SKM-1 (cell line): ENCODE measurements around the gene KRTAP17-1.
"Not testable (repeated sequence)": the region's sequence is repeated elsewhere in the genome, so short reads cannot be mapped to it uniquely, and the experiment has no call there.

ENCODE experiments used
- DNase-seq: peaks from one replicate; lab custom pipeline; 2025; ENCODE audit not compliant: unreplicated experiment; lab: John Stamatoyannopoulos, UW

The KRTAP17-1 gene, protein sequence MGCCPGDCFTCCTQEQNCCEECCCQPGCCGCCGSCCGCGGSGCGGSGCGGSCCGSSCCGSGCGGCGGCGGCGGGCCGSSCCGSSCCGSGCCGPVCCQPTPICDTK

DNA sequence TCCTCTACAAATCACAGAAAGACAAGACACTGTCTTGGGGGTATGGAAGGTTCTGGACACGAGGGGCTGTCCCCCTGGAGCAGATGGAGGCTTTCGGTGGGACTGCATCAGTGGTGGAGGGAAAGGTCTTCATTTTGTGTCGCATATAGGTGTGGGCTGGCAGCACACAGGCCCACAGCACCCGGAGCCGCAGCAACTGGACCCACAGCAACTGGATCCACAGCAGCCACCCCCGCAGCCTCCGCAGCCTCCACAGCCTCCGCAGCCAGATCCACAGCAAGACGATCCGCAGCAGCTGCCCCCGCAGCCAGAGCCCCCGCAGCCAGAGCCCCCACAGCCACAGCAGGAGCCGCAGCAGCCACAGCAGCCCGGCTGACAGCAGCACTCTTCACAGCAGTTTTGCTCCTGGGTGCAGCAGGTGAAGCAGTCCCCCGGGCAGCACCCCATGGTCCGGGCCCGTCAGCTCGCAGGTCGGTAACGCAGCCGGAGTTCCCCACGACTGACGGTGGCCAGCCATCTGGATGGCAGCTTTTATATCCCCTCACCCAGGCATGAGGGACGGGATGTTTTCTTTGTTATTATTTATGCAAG, at the start of gene KRTAP17-1:
TSS of gene KRTAP17-1 (minus strand) at position 507 of the 591 bp plus-strand sequence. CDS start at position 447, 60 bp downstream.
- DNase-seq: no peak

DNA sequence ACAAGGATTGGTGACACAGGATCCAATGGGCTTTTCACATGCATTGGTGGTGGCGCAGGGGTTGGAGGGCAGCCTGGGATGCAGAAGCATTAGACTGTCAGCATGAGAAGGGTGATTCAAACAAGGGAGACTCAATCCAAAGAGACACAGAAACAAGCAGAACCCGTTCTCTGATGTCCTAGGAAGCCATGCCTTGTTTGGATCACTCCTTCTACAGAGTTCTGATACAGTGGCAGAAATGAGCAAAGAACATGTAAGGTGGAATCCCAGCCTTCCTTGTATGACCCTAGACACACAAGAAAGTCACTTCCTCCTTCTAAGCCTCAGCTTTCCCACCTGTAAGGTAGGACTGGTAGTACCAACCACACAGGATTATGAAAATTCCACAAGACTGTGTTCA, 48.4 kb upstream of the KRTAP17-1 start:
- no peak for DNase-seq

DNA sequence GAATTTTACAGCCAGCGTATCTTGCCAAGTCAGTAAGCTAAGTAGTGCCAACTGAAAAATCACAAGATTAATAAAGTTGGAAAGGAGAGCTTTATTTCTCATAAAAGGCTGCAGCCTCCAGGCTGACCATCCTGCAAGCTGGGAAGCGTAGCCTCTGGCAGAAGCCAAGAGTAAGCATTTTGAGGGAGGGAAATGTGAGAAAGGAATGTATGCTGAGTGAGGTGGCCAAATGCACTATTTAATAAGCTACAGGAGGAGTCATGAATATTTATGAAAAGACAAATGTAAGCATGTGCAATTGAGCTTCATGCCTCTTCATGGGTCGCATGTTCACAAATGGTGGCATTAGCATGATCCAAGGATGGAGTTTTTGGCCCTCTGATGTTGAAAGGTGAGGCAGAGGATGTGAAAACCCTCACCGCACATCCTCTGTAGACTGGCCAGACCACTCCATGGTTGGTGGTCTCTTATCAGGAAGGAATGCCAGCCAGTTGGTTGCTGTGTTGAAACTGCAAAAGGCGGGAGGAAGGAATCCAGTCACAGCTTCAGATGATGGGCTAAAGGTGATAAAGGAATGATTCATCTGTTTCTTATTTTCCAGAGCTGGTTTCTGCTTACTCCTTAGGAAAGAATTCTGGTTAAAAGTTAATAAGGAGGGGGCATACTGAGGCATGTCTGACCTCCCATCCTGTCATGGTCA, 44.9 kb upstream of the KRTAP17-1 start:
- DNase-seq: no peak

DNA sequence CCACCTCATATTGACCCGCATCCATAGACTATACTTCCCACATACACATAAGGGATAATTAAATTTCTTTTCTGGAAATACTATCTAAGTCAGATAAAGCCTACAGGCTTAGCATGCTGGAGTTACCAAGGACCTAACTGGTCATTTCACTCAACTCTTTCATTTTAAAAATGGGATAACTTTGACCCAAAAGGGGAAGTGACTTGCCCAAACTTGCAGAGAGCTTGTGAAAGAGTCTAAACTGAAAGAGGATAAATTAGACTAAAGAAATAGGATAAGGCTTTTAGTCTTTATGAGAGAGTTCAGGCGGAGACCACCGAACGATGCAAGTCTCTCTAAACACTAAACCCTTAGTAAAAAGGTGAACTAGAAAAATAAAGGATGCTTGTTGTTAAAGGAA, 39.0 kb upstream of the KRTAP17-1 start:
- peak; percentile 55 for DNase-seq

DNA sequence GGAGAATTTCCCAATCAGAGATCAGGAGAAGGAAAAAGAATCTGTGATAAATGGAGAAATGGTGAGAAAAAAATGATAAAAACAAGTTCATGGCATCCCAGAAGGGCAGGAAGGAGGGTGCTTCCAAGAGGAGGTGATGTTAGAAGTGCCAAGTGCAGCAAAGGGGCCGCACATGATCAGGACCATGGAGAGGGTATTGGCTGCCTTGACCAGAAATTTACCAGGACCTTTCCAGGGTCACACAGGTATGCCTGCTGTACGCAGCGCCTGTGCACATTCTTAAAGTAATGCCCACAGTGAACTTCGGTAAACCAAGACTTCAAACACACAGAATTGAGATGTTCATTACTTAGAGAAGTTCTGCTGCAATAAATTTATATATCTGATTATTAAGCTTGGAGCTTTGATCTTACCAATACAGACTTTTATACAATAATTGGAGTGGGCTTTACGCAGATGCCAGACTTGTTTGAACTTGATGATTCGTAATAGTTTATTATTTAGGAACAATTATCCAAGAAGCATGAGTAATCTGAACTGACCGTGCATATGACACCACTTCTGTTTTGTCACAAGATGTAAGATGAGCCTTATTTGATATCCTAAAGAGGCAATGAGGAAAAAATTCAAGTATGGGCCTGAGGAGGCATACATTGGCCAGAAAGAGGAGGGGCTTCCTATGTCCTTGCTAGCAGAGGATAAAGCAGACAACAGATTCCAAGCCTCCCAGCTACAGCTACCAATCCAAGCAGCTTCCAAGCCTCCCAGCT, 37.3 kb upstream of the KRTAP17-1 start:
- DNase-seq: no peak

DNA sequence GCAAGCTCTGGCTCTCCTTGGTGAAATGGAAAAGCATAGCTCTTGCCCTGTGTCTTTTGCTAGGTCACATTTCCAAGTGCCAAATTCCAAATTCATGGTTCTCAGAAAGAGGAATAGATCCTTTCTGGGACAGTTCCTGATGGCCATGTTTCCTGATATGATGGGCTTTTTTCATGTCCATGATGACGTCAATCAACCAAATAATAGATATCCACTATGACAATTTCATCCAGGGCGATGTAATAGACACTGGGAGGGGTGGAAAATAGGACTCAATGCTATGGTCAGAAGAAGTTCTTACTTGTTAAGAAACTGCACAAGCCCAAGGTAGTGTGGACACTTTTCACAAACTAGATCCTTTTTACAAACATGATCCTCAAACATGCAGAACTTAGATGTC, 35.7 kb upstream of the KRTAP17-1 start:
- DNase-seq: no peak

DNA sequence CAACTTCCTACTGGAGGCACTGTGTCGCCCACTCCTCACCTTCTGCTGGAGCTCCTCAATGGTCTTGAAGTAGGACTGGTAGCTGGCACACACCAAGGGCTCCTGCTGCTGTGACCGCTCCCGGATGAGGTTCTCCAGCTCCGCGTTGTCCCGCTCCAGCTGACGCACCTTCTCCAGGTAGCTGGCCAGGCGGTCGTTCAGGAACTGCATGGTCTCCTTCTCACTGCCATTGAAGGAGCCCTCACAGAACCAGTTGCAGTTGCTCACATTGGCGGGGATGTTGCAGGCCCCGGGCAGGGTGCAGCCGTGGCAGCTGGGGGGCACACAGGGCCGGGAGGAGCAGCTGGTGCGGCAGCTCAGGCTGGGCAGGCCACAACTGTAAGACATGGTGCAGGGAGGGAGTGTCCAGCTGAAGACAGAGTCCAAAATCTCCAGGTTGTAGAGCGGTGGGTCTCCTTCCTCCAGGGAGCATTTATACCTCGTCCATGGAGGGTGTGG, 34.9 kb upstream of the KRTAP17-1 start, which contains the start of gene KRT33A:
TSS of gene KRT33A (minus strand) at position 448 of the 498 bp plus-strand sequence. CDS start at position 387, 61 bp downstream.
- not testable (repeated sequence) for DNase-seq

DNA sequence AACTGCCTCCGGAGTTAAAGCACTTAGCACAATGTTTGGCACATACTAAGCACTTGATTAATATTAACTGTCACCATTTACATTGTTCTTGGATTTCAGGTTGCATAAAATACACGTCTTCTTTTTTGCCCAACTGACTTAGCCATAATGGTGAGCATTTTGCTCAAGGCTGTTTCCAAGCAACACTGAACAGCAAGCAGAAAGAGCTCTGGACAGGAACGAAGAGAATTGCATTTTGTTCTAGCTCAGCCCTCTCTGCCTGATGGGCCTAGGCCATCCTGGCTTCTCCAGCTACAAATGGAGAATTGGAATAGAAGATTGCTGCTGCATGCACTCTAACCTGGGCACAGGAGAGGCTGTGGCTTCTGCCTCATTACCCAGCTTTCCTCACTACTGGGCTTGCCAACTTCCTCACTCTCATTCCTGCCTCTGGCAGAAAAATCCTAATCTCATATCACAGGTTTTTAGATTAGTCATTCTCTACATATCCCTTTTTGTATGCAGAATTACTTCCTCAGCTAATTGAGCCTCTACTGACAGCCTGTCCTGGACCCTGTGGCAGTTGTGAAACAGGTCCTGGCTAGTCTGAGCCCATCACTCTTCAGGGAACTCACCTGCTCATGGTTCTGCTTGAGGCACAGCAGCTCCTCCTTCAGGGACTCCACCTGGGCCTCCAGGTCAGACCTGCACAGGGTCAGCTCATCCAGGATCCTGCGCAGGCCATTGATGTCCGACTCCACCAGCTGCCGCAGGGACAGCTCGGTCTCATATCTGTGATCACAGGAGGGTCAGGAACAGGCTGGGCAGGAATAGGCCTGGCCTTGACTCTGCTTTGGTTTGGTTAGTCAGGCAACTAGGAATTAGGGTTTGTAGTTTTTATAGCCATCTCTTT, 32.6 kb upstream of the KRTAP17-1 start:
- DNase-seq: no peak

DNA sequence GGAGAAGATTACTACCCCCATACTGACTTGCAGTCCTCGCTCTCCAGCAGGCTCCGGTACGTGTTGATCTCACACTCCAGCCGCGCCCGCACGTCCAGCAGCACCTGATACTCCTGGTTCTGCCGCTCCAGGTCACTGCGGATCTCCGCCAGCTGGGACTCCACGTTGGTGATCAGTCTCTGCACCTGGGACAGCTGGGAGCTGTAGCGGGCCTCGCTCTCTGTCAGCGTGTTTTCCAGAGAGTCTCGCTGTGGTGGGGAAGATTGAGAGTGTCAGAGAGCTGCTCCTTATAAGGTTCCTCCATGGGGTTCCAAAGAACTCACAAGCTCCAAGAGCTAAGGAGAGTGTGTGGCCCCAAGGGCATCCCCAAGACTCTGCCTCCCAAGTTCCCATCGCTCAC, 30.9 kb upstream of the KRTAP17-1 start:
- not testable (repeated sequence) for DNase-seq

DNA sequence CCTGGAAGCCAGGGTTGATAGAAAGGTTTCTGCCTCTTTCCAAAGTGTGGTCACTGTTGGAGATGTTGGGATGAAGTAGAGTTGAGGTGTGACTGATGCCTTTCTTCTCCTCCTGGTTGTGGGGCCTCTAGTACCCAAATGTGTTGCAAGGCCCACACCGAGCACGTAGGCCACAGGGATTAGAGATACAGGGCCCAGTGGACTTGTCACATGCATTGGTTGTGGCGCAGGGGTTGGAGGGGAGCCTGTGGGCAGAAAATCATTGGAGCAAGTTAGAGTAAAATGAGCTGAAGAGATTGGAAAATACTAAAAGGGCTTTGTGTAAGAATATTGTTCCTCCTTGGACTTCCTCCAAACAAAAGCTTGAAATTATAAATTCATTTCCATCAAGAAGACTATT, 30.5 kb upstream of the KRTAP17-1 start:
- no peak for DNase-seq

DNA sequence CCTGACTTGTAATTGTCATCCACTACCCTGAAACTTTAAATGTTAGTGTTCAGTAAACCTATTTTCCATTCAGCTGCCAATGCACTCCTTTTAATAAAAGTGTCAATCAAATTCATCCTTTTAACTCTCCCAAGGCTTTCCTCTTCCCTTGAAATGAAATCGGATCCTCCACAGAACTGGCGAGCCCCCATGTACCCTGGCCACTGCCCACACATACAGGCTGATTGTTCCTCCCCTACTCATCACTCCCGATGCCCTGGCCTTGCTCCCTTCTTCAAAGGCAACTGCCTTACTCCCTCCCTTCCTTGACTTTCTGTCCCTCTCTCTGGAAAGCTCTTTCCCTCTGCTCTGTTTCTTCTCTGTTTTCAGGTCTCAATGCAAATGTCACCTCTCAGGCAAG, 27.5 kb upstream of the KRTAP17-1 start:
- DNase-seq: no peak

DNA sequence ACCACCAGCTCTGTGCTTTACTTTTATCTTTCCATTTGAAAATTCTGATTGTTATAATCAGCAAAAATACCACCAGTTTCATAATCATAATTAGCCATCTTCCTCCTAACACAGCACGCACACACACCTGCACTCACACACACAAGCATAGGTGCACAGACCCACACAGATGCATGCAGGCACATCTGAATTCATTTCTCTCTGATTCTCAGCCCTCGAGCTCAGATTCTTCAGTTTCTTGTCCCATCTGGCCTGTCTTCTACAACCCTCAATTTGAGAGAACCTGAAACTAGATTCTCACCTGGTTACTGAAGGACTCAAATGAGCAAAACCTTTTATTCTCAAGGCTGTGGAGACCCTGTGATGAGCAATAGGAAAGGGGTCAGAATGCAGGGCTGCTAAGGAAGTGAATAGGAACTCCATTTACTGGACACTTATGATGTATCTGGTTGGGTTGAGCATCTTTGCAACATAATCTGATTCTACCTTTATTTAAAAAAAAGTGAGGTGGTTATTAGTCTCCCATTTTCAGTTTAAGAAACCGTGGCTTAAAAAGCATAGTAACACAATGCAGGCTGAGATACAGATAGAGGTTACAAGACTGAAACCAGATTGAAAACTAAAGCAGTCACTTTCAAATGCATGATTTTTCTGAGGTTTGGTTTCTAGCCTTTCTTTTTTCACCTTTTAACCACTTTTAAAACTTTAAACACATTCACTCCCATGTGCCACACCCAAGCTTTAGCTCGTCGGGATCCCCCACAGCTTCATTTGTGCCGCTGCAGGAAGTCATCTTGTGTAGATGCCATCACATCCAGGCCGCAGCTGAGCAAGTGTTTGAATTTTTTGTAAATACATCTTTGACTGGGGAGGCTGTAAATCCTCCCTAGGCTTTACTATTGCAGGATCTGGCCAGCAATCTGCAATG, 25.7 kb upstream of the KRTAP17-1 start:
- no peak for DNase-seq

DNA sequence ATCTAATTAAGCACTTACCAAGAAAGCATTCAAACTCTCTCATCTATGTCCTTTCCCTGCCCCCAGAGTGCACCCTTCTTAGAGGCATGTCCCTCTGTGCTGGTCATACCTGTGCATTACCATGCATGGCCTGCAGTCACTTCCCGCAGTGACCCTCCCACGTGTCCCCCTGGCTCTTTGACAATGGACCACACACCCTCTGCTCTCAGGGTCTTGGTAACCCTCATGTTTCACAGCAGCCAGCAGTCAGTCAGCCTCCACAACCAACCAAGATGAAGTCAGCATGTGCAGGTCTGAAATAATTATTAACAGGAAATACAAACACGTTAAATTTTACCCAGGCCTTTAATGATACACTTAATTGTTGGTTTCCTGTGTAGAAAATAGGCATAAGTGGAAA, 25.0 kb upstream of the KRTAP17-1 start:
- DNase-seq: no peak

DNA sequence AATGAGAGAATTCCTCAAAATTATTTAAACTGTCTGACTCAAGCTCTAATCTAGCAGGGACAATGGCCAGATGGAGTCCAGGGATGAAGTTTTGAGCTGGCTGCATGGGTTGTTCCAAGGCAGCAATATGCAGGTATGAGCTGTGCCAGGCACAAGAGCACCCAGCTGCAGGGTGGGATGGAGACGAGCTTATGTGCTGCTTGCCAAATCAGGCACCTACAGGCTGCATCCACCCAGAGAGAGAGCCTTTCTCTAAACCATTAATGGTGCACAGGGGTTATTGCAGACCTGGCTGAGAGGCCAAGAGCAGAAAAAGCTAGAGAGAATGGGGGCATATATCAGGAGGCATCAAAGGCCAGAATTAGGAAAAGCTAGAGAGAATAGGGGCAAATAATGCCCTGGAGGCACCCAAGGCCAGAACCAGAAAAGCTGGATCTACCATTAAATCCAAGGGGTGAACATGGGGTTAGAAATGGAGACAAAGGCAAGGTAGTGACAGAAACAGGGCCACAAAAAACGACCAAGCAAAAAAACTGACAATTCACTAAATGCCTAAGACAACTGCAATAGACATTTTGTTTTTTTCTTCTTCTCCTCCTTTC, 24.2 kb upstream of the KRTAP17-1 start:
- DNase-seq: no peak

DNA sequence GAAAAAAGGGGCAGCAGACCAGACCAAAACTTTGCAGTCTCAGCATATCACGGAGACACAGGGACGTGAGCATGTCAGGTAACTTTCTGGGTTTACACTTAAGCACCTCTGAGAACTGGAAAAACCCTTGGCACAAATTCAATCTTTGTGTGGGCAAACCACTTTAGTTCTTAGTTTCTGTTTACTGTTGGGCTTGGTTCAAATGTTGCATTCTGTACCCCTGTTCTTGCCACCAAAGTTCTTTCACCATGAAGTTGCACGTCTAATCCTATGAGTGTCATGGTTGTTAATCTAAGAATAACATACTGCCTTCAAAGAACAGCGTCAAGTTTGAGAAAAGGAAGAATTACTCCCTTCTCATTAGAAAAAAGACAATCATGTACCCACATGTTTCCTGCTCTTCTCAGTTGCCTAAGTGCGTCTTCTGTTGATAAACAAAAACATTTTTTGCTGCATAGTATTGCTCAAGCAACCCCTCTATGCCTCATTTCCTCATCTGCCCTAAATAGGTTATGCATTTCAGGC, 23.5 kb upstream of the KRTAP17-1 start:
- DNase-seq: no peak

DNA sequence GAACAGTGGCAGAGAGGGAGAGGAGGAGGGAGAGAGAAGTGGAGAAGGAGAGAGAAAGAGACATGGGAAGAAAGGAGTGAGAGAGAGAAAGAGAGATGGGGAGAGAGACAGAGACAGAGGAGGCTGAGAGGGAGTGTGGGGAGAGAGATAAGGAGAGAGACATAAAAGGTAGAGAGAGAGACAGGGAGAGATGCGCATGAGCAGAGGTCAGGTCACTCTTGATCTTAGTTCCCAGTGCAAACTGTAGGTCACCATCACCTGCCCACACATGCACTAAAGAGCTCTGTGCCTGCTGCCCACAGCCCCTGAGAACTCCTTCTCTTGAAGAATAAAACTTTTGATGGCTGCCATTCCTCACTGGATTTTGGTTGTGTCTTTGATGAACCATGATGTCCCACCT, 20.2 kb upstream of the KRTAP17-1 start:
- DNase-seq: no peak

DNA sequence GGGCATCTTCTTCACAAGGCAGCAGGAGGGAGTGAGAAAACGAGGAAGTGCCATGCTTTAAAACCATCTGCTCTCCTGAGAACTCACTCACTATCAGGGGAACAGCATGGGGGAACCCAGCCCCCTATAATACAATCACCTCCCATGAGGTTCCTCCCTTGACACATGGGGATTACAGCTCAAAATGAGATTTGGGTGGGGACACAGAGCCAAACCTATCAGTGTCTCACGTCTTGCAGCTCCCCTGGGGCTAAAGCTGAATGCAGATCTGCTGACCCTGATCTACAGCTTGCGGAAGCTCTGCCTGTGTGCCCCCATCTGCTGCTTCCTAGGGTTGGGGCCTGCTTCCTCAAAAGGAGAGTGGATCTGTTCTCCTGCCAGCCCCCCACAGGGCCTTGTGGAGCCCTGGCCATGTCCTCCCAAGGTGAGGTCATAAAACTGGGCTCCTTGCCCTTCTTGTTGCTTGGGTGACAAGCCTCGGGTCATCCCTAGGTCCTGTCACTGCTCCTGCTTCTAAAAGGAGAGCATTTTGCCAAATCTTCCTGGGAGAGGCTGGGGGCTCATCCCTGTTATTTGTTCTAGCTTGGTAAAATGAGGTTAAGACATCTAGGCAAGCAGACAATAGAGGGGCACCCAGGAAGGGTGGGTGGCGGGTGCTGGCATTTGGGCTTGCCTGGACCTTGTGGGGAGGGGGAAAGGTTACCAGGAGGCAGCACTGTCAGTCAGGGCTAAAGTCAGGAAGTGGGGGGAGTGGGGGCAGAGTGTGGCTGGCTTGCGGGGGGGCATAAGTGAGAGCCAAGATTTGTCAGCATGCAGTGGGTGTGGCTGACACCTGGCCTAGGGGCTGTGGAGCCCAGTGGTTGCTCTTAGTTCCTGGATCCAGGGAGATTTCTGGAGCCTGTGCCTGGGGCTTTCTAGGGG, 19.1 kb upstream of the KRTAP17-1 start:
- DNase-seq: no peak

DNA sequence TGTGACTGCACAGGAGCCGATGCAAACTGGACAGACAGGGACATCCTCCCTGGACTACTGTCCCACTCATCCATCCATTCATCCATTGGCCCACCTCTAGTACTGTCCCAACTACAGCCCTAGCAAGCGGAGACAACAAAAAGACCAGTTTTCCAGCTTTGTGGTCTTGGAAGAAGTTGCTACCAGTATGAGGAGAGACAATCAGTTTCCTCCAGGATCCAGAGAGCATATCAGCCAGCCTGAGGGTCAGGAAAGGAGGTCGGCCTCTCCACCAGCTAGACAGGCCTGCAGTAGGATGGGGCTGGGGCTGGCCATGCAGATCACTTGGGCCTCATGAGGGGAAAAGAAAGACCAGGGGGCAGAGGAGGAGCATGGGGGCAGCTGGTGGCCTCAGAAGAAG, 18.3 kb upstream of the KRTAP17-1 start:
- DNase-seq: no peak
